Measurements from ENCODE around the gene ALX1. TPM values are rescaled to one million over a fixed set of nuclear protein-coding genes. Genes with fewer than 3 reads are reported as not detected.
A peak's percentile ranks its signal among the peaks of the same experiment; 100 is the strongest.

ALX1 gene
- total RNA-seq: not detected
- long read RNA-seq: 0 reads

DNA sequence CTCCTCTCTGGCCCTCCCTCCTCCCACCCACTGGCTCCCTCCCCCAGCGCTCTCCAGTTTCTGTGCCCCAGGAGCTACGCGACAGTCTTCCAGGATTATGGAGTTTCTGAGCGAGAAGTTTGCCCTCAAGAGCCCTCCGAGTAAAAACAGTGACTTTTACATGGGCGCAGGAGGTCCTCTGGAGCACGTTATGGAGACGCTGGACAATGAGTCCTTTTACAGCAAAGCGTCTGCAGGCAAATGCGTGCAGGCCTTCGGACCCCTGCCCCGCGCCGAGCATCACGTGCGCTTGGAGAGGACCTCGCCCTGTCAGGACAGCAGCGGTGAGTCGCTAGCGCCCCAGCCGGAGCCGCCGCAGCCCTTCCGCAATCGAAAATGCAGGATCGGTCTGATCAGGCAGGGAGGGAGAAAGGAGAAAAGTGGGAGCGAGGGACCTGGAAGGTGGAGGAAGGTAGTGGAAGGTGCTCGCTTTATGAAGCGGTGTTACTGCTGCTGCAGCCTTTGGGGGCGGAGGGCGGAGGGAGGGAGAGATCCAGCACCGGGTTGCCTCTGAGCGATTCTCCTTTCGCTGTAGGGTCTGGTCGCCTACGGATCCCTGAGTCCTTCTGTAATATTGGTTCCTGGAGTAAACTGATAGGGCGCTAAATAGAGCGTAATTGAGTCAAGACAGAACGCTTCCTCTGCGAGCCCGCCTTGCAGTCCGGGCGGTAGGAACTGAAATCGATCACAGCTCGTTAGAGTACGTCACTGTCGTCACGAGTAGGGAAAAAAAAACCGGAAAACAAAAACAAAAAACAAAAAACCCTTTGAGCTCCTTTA lies at the start of gene ALX1:
TSS of gene ALX1 (plus strand) at position 56 of the 819 bp plus-strand sequence. CDS start at position 98, 42 bp downstream.
- intact Hi-C loops (cut with micrococcal nuclease): no loop called here
- TF ChIP-seq, protein P1, sequence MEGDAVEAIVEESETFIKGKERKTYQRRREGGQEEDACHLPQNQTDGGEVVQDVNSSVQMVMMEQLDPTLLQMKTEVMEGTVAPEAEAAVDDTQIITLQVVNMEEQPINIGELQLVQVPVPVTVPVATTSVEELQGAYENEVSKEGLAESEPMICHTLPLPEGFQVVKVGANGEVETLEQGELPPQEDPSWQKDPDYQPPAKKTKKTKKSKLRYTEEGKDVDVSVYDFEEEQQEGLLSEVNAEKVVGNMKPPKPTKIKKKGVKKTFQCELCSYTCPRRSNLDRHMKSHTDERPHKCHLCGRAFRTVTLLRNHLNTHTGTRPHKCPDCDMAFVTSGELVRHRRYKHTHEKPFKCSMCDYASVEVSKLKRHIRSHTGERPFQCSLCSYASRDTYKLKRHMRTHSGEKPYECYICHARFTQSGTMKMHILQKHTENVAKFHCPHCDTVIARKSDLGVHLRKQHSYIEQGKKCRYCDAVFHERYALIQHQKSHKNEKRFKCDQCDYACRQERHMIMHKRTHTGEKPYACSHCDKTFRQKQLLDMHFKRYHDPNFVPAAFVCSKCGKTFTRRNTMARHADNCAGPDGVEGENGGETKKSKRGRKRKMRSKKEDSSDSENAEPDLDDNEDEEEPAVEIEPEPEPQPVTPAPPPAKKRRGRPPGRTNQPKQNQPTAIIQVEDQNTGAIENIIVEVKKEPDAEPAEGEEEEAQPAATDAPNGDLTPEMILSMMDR (IDR thresholded peaks at IDR 0.05; ENCODE audit: borderline replicate concordance): no peak
- Histone ChIP-seq H3K36me3 (no peaks in the 10 kb centered on the region), H3K9me3 (replicated peaks) (no peaks in the 10 kb centered on the region), H3K27me3 (ENCODE audit: low read depth) (peaks cover 100% of the 10 kb centered on the region), H3K27ac (replicated peaks) (no peak within 1 kb of the TSS), H3K4me1 (peaks cover 26% of the 10 kb centered on the region), H3K4me3 (peak within 1 kb of the TSS; percentile 60)
- DNase-seq: no peak

GRCh38 chr12:85237327-85237726 lies 42.7 kb upstream of the ALX1 start:
- TF ChIP-seq, protein P1 (IDR thresholded peaks at IDR 0.05; ENCODE audit: borderline replicate concordance): no peak
- Histone ChIP-seq H3K9me3 (replicated peaks) (no peaks in the 10 kb centered on the region), H3K27ac (replicated peaks) (no peak overlapping the region), H3K4me3 (no peak overlapping the region), H3K4me1 (no peaks in the 10 kb centered on the region), H3K36me3 (no peaks in the 10 kb centered on the region), H3K27me3 (ENCODE audit: low read depth) (no peaks in the 10 kb centered on the region)
- DNase-seq: no peak
- intact Hi-C loops (cut with micrococcal nuclease): no loop called here

- TF ChIP-seq, protein P1 (IDR thresholded peaks at IDR 0.05; ENCODE audit: borderline replicate concordance): no peak
- Histone ChIP-seq H3K4me1 (no peaks in the 10 kb centered on the region), H3K36me3 (no peaks in the 10 kb centered on the region), H3K27me3 (ENCODE audit: low read depth) (no peaks in the 10 kb centered on the region), H3K4me3 (no peak overlapping the region), H3K27ac (replicated peaks) (no peak overlapping the region), H3K9me3 (replicated peaks) (no peaks in the 10 kb centered on the region)
- intact Hi-C loops (cut with micrococcal nuclease): no loop called here
- no peak for DNase-seq
These were observed 35.5 kb upstream of the ALX1 start for GRCh38 chr12:85244561-85244960.

- Histone ChIP-seq H3K27ac (replicated peaks) (no peak overlapping the region), H3K4me1 (no peaks in the 10 kb centered on the region), H3K9me3 (replicated peaks) (no peaks in the 10 kb centered on the region), H3K36me3 (no peaks in the 10 kb centered on the region), H3K4me3 (no peak overlapping the region), H3K27me3 (ENCODE audit: low read depth) (no peaks in the 10 kb centered on the region)
- DNase-seq: no peak
- TF ChIP-seq, protein P1 (IDR thresholded peaks at IDR 0.05; ENCODE audit: borderline replicate concordance): no peak
- intact Hi-C loops (cut with micrococcal nuclease): no loop called here
These were observed 26.2 kb upstream of the ALX1 start for GRCh38 chr12:85253853-85254252.

DNA sequence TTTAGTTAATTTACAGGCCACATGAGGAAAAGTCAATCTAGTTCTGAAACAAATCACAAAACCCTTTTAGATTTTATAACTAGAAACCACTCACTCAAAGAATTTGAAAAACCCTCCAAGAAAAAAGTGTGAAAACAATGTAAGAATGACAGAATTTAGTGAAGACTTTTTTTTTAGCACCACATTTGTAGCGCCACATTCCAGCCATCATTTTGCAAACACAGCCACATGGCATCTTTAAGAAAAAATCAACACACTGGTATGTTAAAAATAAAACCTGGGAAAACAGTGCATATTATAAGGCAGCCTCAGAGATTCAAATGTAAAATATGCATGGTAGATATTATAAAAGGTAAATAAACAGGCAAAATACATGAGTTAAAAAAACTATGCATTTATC lies 22.3 kb upstream of the ALX1 start:
- Histone ChIP-seq H3K36me3 (no peaks in the 10 kb centered on the region), H3K4me3 (no peak overlapping the region), H3K27me3 (ENCODE audit: low read depth) (no peaks in the 10 kb centered on the region), H3K9me3 (replicated peaks) (no peaks in the 10 kb centered on the region), H3K27ac (replicated peaks) (no peak overlapping the region), H3K4me1 (no peaks in the 10 kb centered on the region)
- no peak for DNase-seq
- intact Hi-C loops (cut with micrococcal nuclease): no loop called here
- TF ChIP-seq, protein P1 (IDR thresholded peaks at IDR 0.05; ENCODE audit: borderline replicate concordance): no peak

Data from left ventricle myocardium inferior (tissue), 1 donor.